Measurements from ENCODE around the gene TAF11L13.

- TF ChIP-seq SPI1 (IDR thresholded peaks at IDR 0.05; ENCODE audit: low read depth, low read length) (no peak), POLR2AphosphoS5 (IDR thresholded peaks at IDR 0.05; ENCODE audit: low read depth, low read length) (no peak)
Measured at GRCh38 chr5:17679597-17680203, 47.8 kb downstream of the TAF11L13 start.

Measured in GM12891 (cell line).